Activated CD8-positive, alpha-beta T cell treated with anti-CD3 and anti-CD28 coated beads, Interleukin-2, amount 10 ng/mL, durations not matched to agents 7 days and 5 days (primary cell): ENCODE results near the gene ARHGAP24. TPM values are rescaled to one million over a fixed set of nuclear protein-coding genes. Genes with fewer than 3 reads are reported as not detected.

ENCODE experiments used
- ATAC-seq: fragments of 150-1000 bp; cut with Tn5 transposase; one replicate; pipeline ENCODE4 v1.10.0; 2021; ENCODE audit warnings: moderate library complexity
- CTCF ChIA-PET: fragments of 350-600 bp; sonication (Branson Sonifier 250); formaldehyde crosslinking; loops from one replicate; lab custom pipeline; 2021; ENCODE audit warnings: antibody characterized with exemption; lab: Charles Lee
- POLR2A ChIA-PET: fragments of 350-600 bp; sonication (Branson Sonifier 250); formaldehyde crosslinking; loops from one replicate; lab custom pipeline; 2021; ENCODE audit warnings: antibody characterized with exemption; lab: Charles Lee
- DNase-seq: peaks from one replicate; pipeline ENCODE4 v3.0.0-alpha.2; 2020
- H3K27ac Mint-ChIP-seq: one replicate; pipeline ENCODE4 v1.8.0; 2021; ENCODE audit warnings: mild to moderate bottlenecking, mixed read lengths
- H3K27me3 Mint-ChIP-seq: one replicate; pipeline ENCODE4 v1.8.0; 2021; ENCODE audit warnings: low read depth, mixed read lengths
- H3K36me3 Mint-ChIP-seq: one replicate; pipeline ENCODE4 v1.8.0; 2021; ENCODE audit warnings: low read depth, mixed read lengths
- H3K4me1 Mint-ChIP-seq: one replicate; pipeline ENCODE4 v1.8.0; 2021; ENCODE audit warnings: low read depth, mixed read lengths
- H3K4me3 Mint-ChIP-seq: one replicate; pipeline ENCODE4 v1.8.0; 2021; ENCODE audit warnings: mild to moderate bottlenecking, mixed read lengths
- H3K9me3 Mint-ChIP-seq: one replicate; pipeline ENCODE4 v1.8.0; 2022; ENCODE audit warnings: mixed read lengths; ENCODE audit not compliant: insufficient read depth
- total RNA-seq, 2 experiments: library from RNA; stranded (reverse); gene quantifications; one replicate each; pipeline ENCODE4 v1.2.3, GENCODE V29; 2021

The ARHGAP24 gene
- total RNA-seq, 2 experiments from 2014 or later = not detected

DNA sequence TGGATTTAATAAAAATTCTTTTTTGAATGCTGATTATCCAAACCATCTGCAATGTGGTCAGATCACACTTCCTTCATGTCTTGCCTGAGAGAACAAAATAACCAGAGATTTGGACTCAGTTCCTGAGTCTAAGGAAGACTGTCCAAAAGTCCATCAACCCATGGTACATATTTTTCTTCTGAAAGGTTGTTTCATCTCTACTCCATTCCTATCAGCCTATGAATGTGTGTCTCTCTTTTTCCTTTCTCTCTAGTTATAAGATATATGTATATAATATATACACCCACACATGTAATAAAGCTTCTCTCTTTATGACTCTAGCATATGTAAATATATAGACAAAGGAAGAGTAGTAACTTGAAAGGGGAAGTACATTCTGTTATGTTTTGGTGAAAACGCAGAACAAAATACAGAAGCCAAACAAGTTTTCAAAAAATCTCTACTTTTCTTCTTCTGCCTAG is 226.9 kb downstream of the ARHGAP24 start:
- DNase-seq (no peak), ATAC-seq (no peak)
- Mint-ChIP-seq H3K27ac (no peak overlapping the region), H3K9me3 (no peaks in the 10 kb centered on the region), H3K4me1 (no peaks in the 10 kb centered on the region), H3K4me3 (no peak overlapping the region), H3K36me3 (no peaks in the 10 kb centered on the region), H3K27me3 (no peaks in the 10 kb centered on the region)
- ChIA-PET POLR2A (no interaction called here), CTCF (no interaction called here)

DNA sequence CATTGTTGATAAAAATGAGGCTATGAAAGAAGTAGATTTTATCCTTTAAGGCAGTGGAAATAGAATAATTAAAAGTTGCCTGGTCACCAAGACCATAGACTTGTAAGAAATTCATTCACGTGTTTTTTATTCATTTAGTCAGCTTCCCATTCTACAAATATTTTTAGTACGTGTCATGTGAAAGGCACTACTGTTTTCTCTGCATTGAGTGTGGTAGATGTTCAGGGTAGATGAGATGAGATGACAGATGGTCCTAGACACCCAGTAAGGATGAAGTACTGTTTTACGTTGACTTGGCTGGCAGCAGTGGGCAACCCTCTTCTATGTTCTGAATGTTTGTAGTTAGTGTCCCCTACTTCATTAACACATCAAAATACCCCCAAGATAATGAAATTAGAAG is 228.1 kb downstream of the ARHGAP24 start:
- ATAC-seq (no peak), DNase-seq (no peak)
- CTCF ChIA-PET = no interaction called here
- no peaks in the 10 kb centered on the region for H3K4me1 Mint-ChIP-seq
- no peaks in the 10 kb centered on the region for H3K27me3 Mint-ChIP-seq
- POLR2A ChIA-PET = no interaction called here
- no peak overlapping the region for H3K27ac Mint-ChIP-seq
- H3K4me3 Mint-ChIP-seq = no peak overlapping the region
- H3K36me3 Mint-ChIP-seq = no peaks in the 10 kb centered on the region
- H3K9me3 Mint-ChIP-seq = no peaks in the 10 kb centered on the region

DNA sequence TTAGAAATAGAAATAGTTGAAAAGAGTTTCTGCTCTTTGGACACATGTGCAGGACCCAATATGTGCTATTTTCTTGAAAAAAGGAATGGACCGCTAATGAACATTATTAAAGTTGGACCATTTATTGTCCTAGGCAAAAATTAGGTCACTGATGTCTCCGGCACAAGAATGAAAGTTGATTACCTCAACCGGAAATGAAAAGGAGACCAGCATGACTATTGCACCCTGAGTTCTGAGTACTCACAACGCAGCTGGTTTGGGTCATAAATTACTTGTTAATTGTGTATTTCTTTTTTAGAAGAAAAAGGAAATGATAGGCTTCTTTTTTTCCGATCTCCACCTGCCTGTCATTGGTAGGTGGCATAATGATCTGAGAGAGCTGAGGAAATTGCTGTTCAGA is 232.7 kb downstream of the ARHGAP24 start:
- Mint-ChIP-seq H3K36me3 (no peaks in the 10 kb centered on the region), H3K27ac (no peak overlapping the region), H3K27me3 (no peaks in the 10 kb centered on the region), H3K4me3 (no peak overlapping the region), H3K4me1 (no peaks in the 10 kb centered on the region), H3K9me3 (no peaks in the 10 kb centered on the region)
- ChIA-PET POLR2A (no interaction called here), CTCF (no interaction called here)
- no peak for ATAC-seq
- no peak for DNase-seq

DNA sequence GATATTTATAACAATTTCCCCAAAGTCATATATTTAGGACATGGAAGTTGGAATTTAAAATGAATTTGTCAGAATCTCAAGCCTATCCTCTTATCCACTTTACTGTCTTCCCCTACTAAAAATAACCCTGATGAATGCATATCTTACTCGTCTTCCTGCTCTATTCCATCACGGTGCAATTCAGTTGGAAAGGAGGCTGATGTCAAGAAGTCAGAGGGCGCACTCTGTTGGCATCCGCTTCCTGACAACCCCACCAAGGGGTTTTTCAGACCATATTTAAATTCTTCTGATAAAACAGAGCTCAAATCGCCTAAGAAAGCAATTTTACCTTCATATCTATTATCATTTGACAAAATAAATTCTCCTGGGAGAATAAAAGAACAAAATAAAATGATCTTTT is 233.5 kb downstream of the ARHGAP24 start:
- ChIA-PET POLR2A (no interaction called here), CTCF (no interaction called here)
- H3K4me1 Mint-ChIP-seq = no peaks in the 10 kb centered on the region
- no peak overlapping the region for H3K4me3 Mint-ChIP-seq
- no peak overlapping the region for H3K27ac Mint-ChIP-seq
- H3K9me3 Mint-ChIP-seq = no peaks in the 10 kb centered on the region
- no peaks in the 10 kb centered on the region for H3K27me3 Mint-ChIP-seq
- ATAC-seq = no peak
- DNase-seq = no peak
- H3K36me3 Mint-ChIP-seq = no peaks in the 10 kb centered on the region

DNA sequence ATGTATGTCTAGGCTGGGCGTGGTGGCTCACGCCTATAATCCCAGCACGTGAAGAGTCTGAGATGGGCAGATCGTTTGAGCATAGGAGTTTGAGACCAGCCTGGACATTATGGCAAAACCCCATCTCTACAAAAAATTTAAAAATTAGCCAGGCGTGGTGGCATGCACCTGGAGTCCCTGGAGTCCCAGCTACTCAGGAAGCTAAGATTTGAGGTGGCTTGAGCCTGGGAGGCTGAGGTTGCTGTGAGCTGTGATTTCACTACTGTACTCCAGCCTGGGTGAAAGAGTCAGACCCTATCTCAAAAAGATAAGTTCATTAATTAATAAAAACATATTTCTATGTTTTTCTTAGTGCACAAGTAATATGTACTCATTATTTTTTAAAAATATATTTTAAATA is 238.1 kb downstream of the ARHGAP24 start:
- DNase-seq (no peak), ATAC-seq (no peak)
- ChIA-PET CTCF (no interaction called here), POLR2A (no interaction called here)
- Mint-ChIP-seq H3K9me3 (no peaks in the 10 kb centered on the region), H3K27me3 (no peaks in the 10 kb centered on the region), H3K27ac (no peak overlapping the region), H3K36me3 (no peaks in the 10 kb centered on the region), H3K4me3 (no peak overlapping the region), H3K4me1 (no peaks in the 10 kb centered on the region)

DNA sequence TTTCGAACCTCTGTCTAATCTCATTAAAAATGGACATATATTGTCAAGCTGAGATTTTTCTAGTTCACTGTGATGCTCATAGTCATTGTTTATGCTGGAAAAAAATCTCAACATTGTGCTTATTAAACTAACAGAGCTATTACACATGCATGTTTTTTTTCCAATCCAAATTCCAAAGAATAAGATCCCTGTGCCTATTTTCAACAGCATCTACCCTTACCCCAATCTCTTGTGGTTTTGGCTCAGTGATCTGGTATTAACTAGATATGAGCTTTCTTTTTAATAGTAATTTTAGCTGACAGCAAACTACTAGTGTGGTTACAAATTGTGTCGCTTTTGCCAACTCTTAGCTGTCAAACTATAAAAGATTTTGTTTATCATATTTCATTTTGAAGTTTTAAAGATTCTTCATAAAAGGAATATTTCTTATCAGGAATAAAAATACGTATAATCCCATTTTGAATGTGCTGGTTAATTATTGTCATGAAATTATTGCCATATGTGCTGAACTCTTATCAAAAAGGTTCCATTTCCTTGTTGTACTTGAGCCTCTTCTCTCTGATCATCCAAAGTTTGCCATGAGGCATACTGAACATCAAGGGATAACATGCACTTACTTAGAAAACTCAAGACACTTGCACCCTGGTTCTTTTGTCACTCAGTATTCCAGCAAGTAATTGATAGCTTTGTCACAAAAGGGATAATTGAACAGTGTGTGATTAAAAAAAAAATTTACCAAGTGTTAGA is 241.2 kb downstream of the ARHGAP24 start:
- Mint-ChIP-seq H3K9me3 (no peaks in the 10 kb centered on the region), H3K36me3 (no peaks in the 10 kb centered on the region), H3K27ac (no peak overlapping the region), H3K4me3 (no peak overlapping the region), H3K27me3 (no peaks in the 10 kb centered on the region), H3K4me1 (no peaks in the 10 kb centered on the region)
- ATAC-seq (no peak), DNase-seq (no peak)
- ChIA-PET CTCF (no interaction called here), POLR2A (no interaction called here)

DNA sequence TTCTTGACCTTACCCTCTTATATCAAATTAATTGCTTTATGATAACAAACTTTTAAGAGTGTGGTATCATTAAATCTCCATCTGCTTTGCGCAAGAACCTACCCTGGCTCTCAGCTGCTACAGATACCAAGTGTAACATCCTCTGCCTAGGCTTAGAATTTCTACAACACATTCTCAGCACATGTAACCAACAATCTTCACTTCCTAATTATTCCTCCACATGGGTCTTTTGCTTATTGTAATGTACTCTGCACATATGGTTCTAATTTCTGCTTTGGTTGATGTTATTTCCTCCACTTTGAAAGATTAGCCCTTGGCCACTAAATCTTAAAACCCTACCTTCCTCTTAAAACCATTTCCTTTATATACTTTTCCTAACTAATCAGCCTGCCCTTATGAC is 242.4 kb downstream of the ARHGAP24 start:
- CTCF ChIA-PET = interaction anchor here (1.0 kb wide), 1 partner anchor 79 kb away, joined by 3 read pairs; no protein-coding TSS in a partner anchor
- POLR2A ChIA-PET = no interaction called here
- Mint-ChIP-seq H3K36me3 (no peaks in the 10 kb centered on the region), H3K27me3 (no peaks in the 10 kb centered on the region), H3K9me3 (no peaks in the 10 kb centered on the region), H3K4me1 (no peaks in the 10 kb centered on the region), H3K4me3 (no peak overlapping the region), H3K27ac (no peak overlapping the region)
- DNase-seq (no peak), ATAC-seq (no peak)

DNA sequence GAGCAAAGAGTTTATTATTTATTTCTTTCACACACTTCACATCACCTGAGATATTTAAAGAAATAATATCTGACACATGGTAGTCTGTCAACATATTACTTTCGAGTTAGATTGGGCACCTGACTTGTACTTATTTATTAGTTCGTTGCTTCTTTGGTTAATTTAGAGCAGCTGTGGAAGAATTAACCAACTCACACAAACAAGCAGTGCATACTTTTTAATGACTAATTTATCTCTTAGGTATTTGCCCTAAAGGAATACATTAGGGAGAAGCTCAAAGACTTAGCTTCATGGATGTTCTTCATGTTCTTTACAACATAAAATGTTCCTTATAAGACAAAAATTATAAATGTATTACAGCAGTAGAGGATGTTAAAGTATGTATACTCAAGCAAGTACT is 242.9 kb downstream of the ARHGAP24 start:
- CTCF ChIA-PET = interaction anchor here (1.0 kb wide), 1 partner anchor 78 kb away, joined by 3 read pairs; no protein-coding TSS in a partner anchor
- POLR2A ChIA-PET = no interaction called here
- ATAC-seq = no peak
- H3K27me3 Mint-ChIP-seq = no peaks in the 10 kb centered on the region
- no peak overlapping the region for H3K27ac Mint-ChIP-seq
- H3K4me3 Mint-ChIP-seq = no peak overlapping the region
- no peaks in the 10 kb centered on the region for H3K9me3 Mint-ChIP-seq
- no peak for DNase-seq
- no peaks in the 10 kb centered on the region for H3K36me3 Mint-ChIP-seq
- H3K4me1 Mint-ChIP-seq = no peaks in the 10 kb centered on the region

DNA sequence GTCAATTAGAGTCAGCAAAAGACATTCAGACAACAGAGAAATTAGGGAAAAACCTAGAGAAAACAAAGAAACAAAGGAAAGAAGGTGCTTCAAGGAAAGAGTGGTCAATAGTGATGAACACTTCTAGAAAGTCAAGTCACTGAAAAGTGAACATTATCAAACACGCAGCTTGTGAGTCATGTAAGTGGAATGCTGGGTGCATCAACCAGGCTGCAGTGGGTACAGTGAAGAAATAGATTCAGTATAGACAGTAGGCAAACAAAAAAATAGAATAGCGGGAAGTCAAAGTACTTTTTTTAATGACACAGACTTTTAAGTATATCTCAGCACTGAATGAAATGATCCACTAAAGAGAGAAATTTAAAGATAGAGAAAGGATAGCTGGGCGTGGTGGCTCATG is 245.8 kb downstream of the ARHGAP24 start:
- H3K27ac Mint-ChIP-seq = no peak overlapping the region
- DNase-seq = no peak
- no peaks in the 10 kb centered on the region for H3K9me3 Mint-ChIP-seq
- no peak overlapping the region for H3K4me3 Mint-ChIP-seq
- no peaks in the 10 kb centered on the region for H3K36me3 Mint-ChIP-seq
- H3K27me3 Mint-ChIP-seq = no peaks in the 10 kb centered on the region
- ChIA-PET POLR2A (no interaction called here), CTCF (no interaction called here)
- H3K4me1 Mint-ChIP-seq = no peaks in the 10 kb centered on the region
- no peak for ATAC-seq

DNA sequence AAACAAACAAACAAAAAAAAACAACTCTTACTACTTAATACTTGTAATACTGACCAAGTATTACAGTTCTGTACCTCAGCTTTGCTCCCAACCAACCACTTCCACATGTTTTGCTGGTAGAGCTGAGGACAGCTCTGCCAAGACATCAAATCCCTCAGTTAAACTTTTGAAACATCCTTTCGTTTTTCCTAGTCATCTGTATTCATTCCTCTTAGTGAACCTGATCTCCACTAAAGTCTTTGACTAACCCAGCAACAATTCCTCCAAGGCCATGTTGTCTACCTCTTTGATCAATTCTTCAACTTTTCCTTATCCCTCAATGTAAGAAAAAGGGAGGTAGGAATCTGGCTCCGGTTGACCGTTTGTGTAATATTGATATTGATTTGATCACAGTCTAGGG is 247.5 kb downstream of the ARHGAP24 start:
- Mint-ChIP-seq H3K27ac (no peak overlapping the region), H3K4me1 (no peaks in the 10 kb centered on the region), H3K4me3 (no peak overlapping the region), H3K9me3 (no peaks in the 10 kb centered on the region), H3K27me3 (no peaks in the 10 kb centered on the region), H3K36me3 (no peaks in the 10 kb centered on the region)
- no peak for ATAC-seq
- CTCF ChIA-PET = no interaction called here
- no peak for DNase-seq
- POLR2A ChIA-PET = no interaction called here

DNA sequence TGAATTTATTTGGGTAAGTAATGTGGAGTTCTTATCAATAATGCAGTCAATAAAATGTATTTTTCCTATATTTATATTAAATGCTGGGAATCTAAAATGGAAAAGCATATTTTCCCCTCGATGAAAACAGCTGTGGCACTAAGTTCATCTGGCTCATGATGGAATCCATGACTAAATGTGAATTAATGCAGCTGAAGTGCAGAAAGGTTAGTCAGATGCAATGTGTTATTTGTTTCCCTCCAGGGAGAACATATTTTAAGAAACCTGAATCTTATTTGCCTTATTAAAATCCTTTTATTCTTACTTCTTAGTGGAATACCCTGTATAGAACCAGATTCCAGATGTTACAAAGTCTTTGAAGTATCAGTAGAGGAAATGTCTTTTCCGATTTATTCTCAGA is 247.9 kb downstream of the ARHGAP24 start:
- Mint-ChIP-seq H3K9me3 (no peaks in the 10 kb centered on the region), H3K4me1 (no peaks in the 10 kb centered on the region), H3K4me3 (no peak overlapping the region), H3K27me3 (no peaks in the 10 kb centered on the region), H3K36me3 (no peaks in the 10 kb centered on the region), H3K27ac (no peak overlapping the region)
- CTCF ChIA-PET = no interaction called here
- POLR2A ChIA-PET = no interaction called here
- no peak for ATAC-seq
- no peak for DNase-seq

DNA sequence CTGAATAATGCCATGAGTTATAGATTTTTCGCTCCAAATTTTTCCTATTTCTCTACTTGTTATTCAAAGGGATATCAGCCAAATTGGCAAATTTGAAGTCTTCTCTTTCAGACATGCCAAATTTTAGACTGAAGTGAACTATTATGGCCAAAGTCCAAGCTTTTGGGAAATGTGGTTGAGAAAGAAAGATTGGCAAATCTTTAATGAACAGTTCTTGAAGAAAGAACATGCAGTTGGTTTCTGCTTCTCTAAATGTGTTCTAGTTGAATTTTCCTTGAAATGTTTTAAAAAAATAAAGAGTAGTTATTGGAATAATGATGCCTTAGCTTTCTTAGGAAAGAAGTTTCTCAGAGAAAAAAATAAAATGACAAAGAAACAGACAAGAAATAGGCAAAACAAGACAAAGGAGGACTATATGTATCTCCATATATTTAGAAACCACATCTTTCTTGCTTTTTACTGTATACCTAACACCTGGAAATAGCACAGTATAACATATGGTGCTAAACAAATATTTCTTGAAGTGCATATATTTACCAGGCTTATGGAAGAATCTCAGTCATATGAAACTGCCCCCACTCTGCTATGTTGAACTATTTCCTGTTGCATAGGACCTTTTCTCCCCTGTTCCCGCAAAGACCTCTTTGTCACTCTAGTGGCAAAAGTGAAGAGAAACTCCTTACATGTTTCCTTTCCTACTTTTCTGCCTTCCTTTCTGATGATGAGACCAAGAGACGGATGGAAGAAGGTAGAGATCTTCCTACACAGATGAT is 250.0 kb downstream of the ARHGAP24 start:
- no peak overlapping the region for H3K4me3 Mint-ChIP-seq
- H3K36me3 Mint-ChIP-seq = no peaks in the 10 kb centered on the region
- ChIA-PET POLR2A (no interaction called here), CTCF (no interaction called here)
- no peaks in the 10 kb centered on the region for H3K27me3 Mint-ChIP-seq
- no peaks in the 10 kb centered on the region for H3K4me1 Mint-ChIP-seq
- H3K27ac Mint-ChIP-seq = no peak overlapping the region
- ATAC-seq (no peak), DNase-seq (no peak)
- H3K9me3 Mint-ChIP-seq = no peaks in the 10 kb centered on the region
